Measurements from ENCODE around the gene SLC6A12. TPM values are rescaled to one million over a fixed set of nuclear protein-coding genes. Genes with fewer than 3 reads are reported as not detected.
"Not testable (repeated sequence)": the region's sequence is repeated elsewhere in the genome, so short reads cannot be mapped to it uniquely, and the experiment has no call there.

SLC6A12 gene
- total RNA-seq, 1 experiment from 2014 or later: not detected

DNA sequence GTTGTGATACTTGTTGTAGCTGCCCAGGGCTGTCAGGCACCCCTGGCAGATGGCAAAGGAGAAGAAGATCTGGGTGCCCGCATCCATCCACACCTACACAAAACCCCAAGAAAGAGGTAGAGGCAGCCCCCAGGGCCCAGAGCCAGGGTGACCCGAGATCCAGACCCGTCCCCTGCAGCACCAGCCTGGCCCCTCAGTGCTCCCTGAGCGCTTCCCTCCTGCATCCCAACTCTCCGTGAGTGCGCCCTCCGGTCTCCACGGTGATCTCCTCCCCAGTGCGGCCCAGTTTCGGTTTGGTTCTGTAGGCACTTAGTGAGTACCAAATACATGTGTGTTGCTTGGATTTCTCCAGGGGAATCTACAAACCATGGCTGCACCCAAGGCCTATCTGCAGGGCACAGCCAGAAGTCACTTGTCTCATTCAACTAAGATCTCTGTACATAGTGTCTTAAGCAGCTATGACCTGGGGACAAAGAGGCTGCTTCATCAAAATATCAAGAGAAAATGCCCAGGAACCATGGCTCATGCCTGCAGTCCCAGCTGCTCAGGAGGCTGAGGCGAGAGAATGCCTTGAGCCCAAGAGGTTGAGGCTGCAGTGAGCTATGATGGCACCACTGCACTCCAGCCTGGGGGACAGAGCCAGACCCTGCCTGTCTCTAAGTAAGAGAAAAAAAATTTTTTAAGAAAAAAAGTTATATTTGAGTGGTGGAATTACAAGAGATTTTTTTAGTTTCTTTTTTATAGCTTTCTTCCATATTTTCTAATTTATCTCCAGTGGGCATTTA lies 15.9 kb downstream of the SLC6A12 start:
- no peak for DNase-seq (ENCODE audit: low read depth)

DNA sequence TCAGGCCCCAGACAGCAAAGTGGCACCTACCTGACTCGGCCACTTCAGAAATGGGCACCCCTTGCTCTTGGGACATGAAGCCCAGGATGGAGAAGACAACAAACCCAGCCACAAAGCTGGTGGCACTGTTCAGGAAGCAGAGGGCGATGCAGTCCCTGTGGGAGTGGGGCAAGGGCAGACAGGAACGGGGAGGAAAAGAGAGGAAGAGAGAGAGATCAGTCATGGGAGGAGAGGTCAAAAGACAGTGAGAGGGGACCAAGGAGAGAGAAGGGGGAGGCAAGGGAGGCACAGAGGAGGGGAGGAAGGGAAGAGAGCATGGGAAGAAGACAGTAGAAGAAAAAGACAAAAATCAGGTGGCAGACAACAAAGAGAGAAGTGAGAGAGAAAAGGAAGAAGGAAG lies 16.6 kb downstream of the SLC6A12 start:
- no peak for DNase-seq (ENCODE audit: low read depth)

DNA sequence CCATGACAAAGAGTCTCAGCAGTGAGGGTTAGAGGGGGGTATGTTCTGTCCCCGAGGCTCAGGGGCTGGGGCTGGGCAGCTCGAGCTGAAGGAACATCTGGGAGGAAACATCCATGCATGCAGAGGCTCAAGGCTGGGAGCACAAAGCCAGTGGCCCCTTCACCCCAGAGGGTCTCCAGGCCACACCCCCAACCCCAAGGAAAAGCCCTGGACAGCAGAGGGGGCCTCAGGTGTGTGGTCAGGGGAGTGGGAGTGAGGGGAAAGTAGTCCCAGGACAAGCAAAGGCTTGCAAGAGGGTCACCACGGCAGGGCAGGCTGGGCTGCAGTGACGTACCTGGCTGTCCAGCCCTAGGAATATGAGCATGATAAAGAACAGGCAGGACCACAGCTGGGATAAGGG lies 17.5 kb downstream of the SLC6A12 start:
- DNase-seq (ENCODE audit: low read depth): no peak

DNA sequence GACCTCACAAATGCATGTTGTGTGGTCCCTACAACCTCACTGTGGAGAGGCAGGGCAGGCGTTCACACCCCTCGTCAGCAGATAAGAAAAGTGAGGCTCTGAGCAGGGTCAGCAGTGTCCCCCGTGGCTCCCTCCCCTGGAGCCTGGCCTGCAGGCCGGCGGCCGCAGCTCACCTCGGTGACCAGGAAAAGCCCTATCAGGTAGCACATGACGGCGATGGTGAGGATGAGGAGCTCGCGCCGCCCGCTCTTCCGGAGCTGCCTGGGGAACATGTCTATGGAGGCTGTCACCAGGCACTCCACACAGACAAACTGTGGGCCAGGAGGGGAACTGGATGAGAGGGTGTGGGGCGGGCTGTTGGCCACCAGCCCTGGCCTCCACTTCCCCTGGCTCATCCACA lies 18.0 kb downstream of the SLC6A12 start:
- no peak for DNase-seq (ENCODE audit: low read depth)

DNA sequence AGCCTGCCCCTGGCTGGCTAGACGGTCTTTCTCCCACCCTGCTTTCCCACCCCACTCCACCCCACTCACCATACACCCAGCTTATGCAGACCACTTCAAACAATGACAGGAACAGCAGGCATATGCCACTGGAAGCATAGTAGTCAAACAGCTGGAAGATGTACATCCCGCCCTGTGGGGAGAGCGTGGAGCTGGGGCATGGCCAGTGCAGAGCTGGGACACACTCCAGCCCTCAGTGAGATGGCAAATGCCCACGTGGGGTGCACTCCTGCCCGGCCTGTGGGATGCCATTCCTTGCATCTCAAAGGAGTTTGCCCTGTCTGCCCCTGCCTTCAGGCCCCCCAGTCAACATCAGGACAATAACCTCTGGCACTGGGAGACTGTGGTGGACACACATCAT lies 18.8 kb downstream of the SLC6A12 start:
- DNase-seq (ENCODE audit: low read depth): no peak

DNA sequence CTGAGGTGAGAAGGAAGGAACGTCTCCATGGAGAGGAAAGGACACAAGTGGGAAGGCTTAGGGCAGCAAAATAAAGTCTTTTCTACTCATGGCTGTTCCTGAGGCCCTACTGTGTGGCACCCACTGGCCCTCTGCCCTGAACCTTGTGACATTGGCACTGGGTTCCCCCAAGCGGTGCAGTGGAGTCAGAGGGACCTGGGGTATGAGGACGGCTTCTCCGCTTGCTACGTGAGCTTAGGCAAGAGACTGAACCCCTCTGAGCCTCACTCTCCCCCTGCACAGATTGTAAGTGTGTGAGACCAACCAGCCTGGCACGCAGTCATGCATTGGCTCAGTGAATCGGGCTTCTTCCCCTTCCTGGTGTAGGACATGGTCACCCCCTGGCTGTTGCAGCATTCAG lies 19.7 kb downstream of the SLC6A12 start:
- DNase-seq (ENCODE audit: low read depth): no peak

DNA sequence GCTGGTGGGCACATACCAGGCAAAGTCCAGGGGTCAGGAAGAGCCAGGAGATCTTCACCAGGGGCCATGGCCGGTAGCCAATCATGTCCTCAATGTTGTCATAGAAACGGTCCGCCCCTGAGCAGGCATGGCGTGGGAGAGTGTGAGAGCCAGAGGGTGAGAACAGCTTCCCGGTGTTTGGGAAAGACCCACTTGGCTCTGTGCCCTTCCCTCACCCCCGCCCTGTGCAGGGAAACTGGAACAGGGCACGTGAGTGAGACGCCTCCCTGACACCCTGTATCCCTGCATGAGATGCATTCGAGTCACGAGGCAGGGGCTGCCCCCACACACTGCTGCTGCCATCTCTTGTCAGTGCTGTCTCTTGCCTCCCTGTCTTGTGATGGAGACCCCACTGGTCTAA lies 20.7 kb downstream of the SLC6A12 start:
- no peak for DNase-seq (ENCODE audit: low read depth)

DNA sequence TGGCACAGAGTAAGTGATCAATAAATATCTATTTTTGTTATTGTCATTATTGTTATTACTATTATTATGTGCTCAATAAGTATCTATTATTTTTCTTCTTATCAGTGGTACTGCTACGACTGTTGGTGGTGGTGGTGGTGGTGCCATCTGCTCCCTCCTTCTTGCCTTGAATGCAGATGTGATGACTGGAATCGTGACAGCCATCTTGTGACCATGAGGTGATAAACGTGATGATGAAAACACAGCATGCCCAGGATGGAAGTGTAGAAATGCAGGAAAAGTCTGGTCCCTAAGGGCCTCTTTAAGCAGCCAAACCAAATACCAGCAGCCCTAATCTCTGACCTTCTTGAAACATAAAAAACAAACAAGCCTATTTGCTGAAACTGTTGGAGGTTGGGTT lies 22.4 kb downstream of the SLC6A12 start:
- no peak for DNase-seq (ENCODE audit: low read depth)

DNA sequence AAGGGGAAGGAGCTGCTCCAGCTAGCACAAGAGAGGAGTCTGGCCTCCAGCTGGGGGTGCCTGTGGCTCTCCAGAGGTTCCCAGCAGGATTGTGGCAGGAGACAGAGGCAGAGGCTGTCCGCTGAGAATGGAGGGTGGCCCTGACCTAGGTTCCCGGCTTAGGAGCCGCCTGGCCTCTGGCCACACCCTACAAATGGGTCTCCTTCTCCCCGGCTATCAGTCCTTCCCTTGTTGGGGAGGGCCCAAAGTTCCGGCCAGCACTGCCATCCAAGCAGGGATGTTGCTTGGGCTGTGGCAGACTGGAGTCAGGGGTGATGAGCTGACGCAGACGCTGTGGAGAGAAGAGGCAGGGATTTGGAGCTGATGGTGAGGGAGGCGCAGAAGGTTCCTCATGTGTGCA lies 23.1 kb downstream of the SLC6A12 start:
- DNase-seq (ENCODE audit: low read depth): no peak

DNA sequence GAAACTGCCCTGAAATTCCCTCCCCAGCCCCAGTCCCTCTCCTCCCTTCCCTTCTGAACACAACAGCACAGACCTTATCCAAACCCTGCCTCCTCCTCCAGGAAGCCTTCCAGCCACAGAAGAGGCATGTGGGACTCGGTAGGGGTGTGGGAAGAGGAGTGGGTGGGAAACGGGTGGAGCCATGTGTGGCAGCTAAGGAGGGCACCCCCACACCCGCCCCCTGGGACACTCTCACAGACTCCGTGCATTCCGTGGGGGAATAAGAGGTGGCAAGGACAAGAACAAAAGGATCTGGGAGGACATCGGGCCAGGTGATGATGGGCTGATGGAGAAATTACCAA lies 24.4 kb downstream of the SLC6A12 start:
- no peak for DNase-seq (ENCODE audit: low read depth)

DNA sequence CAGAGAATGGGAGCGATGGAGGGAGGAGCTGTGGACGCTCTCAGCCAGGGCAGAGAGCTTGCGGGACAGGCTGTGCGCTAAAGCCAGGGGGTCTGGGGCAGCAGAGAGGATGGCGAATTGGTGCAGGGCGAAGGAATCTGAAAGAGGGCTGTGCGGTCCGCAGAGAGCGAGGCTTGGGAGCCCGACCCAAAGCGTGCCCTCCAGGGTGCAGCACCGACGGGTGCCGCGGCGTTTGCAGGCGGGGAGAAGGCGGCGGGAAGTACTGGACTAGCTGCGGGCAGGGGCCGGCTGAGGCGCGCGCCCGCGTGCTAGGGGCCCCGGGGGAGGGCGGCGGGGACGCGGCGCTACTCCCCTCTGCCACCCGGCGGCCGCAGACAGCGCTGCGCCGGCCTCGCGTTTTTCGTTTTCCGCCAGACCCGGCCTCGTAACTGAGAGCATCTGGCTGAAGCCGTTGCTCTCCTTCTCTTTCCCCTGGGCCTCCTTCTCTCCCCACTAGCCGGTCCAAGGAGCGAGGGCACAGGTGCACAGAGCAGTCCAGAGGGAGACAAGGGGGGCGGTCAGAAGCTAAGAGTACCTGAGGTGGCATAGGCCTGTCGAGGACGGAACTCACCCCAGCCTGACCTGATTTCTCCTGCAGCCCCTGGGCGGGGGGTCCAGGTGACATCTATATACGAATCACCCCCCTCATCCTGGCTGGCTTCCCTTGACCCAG lies 24.9 kb downstream of the SLC6A12 start:
- DNase-seq (ENCODE audit: low read depth): peak; percentile 18

DNA sequence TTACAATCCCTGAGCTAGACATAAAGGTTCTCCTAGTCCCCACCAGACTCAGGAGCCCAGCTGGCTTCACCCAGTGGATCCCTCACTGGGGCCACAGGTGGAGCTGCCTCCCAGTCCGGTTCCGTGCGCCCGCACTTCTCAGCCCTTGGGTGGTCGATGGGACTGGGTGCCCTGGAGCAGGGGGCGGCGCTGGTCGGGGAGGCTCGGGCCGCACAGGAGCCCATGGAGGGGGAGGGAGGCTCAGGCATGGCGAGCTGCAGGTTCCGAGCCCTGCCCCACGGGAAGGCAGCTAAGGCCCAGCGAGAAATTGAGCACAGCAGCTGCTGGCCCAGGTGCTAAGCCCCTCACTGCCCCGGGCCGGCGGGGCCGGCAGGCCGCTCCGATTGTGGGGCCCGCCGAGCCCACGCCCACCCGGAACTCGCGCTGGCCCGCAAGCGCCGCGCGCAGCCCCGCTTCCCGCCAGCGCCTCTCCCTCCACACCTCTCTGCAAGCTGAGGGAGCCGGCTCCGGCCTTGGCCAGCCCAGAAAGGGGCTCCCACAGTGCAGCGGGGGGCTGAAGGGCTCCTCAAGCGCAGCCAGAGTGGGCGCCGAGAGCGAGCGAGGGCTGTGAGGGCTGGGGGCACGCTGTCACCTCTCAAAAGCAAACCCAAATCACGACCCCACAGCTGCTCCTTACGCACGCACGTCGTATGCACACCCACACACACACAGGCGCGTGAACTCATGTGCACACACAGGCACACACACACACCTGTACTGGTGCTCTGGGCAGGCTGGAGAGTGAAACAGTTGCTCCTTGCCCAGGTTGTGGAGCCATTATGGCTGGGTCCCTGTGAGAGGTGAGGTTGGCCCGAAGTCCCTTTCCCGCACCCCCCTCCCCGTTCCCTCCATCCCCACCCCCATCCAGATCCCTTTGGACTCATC lies 25.7 kb downstream of the SLC6A12 start:
- not testable (repeated sequence) for DNase-seq (ENCODE audit: low read depth)

DNA sequence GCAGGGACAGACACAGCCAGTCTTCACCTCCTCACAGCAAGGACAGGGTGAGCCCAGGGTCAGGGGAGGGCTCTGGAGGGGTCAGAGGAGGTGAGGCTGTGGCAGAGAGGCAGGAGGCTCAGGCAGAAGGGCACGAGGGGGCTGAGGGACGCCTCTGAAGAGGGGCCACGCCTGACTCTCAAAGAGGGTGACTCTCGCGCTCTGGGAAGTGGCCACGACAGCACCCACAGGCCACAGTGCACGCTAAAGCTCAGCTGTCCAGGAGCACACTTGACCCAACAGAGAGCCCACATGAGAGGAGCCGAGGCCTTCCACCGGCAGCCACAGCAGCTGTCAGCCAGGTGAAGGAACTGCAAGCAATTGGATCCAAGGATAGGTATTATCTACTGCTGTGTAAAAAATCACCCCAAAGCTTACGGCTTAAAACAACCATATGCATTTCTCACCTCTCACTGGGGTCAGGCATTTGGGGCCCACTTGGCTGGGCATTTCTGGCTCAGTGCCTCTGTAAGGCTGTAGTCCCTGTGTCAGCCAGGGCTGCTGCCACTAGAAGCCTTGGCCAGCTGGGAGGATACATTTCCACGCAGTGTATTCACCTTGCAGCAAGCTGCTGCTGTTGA lies 27.8 kb downstream of the SLC6A12 start:
- no peak for DNase-seq (ENCODE audit: low read depth)

DNA sequence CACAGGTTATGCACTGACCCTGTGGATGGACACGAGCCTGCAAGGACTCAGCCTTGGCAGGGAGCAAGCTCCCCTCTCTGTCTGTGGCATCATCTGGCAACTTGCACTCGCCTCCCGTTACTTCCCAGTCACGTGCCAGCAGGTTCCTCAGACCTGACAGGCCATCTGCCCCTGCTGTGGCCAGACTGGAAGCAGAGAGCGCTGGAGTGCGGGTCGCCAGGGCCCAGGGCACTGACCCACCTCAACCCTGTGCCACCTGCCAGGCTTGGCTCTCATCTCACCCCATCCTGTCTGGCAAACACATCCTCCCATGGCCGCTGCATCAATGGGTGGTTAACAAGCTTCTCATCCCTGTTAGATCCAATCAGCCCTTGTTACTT lies 28.4 kb downstream of the SLC6A12 start:
- no peak for DNase-seq (ENCODE audit: low read depth)

DNA sequence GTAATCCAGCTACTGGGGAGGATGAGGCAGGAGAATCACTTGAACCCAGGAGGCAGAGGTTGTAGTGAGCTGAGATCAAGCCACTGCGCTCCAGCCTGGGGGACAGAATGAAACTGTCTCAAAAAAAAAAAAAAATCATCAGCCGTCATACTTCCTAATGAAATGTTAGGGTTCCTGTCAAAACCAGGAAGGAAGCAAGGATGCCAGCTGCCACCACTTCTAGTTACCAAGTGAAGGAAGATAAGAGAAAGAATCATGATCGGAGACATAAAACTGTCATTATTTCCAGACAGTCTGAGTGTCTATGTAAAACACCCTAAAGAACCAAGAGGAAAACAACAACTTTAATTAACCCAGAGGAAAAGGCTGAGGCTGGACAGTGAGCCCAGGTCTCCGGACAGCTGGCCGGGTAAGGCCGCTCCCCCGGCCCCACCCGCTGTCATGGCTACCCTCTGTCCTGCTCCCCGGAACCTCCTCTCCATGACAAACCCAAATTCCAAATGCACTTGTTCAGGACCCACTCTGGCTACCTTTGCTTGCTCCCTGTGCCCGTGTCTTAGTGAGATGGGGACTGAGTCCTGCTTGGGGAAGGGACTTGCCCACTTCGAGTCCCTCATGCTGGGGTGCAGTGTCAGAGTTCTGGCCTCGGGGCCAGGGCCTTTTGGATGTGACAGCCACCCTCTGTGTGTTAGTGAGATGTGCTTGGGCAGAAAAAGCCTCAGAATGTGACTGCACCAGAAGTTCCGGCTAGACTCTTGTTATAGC lies 29.0 kb downstream of the SLC6A12 start:
- no peak for DNase-seq (ENCODE audit: low read depth)

DNA sequence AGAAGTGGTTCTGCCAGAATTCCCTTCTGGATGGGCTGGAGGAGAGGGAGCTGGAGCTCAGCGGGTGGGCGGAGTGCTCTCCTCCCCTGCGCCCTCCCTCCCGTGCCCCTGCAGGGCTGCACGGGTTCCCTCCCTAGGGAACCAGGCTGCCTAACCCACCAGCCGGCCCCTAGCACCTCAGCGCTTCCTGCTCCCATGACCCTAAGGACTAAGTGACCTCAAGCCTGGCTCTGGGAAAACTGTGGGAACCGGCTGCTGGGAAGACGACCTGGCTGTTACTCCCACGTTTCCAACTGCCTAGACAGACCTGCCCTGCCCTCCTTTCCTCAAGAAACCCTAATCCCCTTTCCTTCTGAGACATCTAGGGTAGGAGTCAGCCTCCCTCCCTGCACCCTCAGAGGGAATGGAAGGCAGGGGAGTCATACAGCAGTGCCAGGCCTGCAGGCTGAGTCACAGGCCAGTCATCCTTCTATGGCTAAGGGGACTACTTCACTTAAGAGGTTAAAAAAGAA lies 31.5 kb downstream of the SLC6A12 start:
- peak; percentile 82 for DNase-seq (ENCODE audit: low read depth)

DNA sequence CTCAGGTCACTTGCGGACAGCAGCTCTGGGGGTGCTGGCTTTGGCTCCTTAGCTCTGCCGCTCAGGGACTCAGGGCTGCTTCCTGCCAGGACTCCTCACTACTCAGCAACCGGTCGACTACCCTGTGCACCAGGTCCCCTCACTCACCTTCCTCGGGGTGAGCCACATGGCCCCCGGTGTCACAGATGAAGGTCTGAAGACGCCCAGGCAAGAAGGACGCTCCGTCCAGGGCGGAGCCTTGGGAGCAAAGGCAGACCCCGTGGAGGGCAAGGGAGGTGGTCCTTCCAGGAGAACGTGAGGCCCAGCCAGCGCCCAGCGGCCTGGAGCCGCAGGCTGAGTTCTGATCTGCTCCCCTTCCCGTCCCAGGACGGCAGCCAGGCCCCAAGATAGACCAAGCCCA lies 32.0 kb downstream of the SLC6A12 start:
- no peak for DNase-seq (ENCODE audit: low read depth)

DNA sequence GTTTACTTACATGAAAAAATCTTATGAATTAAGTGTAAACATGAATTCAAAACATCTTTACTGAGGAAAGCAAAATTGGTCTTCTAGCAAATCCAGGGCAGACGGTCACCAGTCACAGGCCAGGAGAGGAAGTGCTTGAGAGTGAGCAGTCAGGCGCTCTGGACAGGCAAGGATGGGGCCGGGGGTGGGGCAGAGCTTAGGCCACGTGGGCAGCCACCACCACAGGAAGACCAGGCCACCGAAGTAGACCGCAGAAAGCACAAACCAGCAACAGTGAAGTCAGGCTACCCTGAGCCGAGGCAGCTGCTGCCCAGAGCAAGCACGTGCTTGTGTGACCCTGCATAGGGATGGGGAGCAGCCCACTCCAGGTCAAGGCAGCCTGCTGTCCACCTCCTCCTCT lies 33.5 kb downstream of the SLC6A12 start:
- DNase-seq (ENCODE audit: low read depth): no peak

DNA sequence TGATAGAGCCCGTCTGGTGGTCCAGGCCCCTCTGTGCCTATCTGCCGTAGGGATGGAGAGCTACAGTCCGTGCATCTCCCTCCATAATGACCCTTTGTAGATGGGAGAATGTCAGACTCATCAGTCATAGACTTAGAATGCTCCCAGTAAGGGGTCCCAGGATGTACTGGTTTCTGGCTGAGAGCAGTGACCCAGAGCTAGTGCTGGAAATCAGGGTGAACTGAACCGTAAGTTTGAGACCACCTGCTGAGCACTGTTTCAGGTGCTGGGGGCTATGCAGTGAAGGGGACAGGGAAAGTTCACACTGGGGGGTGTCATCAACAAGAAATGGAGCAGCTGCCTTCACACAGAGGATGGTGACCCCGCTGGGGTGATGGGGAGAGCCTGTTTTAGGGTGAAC lies 34.1 kb downstream of the SLC6A12 start:
- DNase-seq (ENCODE audit: low read depth): no peak

DNA sequence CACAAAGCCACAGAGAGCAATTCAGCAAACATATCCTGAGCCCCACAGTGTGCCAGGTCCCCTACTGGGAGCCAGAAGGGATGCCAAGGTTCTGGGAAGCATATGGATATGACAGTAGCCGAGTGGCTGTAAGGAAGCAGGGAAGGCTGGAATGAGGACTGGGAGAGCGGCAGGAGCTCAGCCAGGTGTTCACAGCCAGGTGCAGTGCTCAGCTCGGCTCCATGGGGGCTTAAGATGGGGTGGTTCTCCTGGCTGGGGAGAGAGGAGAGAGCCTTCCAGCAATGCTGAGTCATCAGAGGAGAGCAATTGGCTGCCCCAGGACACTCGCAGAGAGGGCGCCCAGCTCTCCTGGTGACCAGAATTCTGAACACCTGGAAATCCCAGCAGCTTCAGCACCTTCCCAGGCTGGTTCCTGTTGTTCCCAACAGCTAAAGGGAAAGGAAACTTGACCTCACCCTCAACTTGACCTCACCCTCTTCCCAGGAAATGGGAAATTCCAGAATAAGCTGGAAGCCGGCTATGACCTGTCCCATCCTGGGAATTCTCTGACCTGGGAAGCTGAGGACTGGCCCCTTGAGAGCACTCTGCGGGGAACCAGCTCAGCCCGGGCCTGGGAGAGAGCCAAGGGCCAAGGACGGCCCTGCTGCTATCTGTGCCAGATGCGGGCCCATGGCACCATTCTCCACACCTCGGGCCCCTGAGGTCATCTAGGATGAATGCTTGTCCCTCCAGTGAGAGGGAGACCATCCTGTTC lies 34.6 kb downstream of the SLC6A12 start:
- DNase-seq (ENCODE audit: low read depth): no peak
